ENCODE measurements around the gene LAMTOR4.

GRCh38 chr7:100171087-100171681 lies 22.5 kb downstream of the LAMTOR4 start:
- TF ChIP-seq POLR2AphosphoS5 (IDR thresholded peaks at IDR 0.05) (no peak), CTCF (IDR thresholded peaks at IDR 0.05) (no peak), EP300 (IDR thresholded peaks at IDR 0.05) (no peak), POLR2A (IDR thresholded peaks at IDR 0.05) (no peak)

Data from gastroesophageal sphincter (tissue), 3 donors.